ENCODE measurements around the gene PKN2.

- TF ChIP-seq CTCF (IDR thresholded peaks at IDR 0.05) (no peak), POLR2A (IDR thresholded peaks at IDR 0.05) (no peak)
Observed at GRCh38 chr1:88680911-88681622, 3.0 kb upstream of the PKN2 start.

All from right lobe of liver (tissue), 4 donors.